OCI-LY7 (cell line): ENCODE measurements around the gene CD6. TPM values are rescaled to one million over a fixed set of nuclear protein-coding genes. Genes with fewer than 3 reads are reported as not detected.
"Not testable (repeated sequence)": the region's sequence is repeated elsewhere in the genome, so short reads cannot be mapped to it uniquely, and the experiment has no call there.

Experiments
- BruUV-seq: library from RNA; stranded (reverse); fragments of 400-500 nt; replicated peaks from 2 replicates; lab custom pipeline; 2021; lab: Mats Ljungman, UMichigan
- CTCF ChIA-PET: fragments of 300-600 bp; sonication (Branson Sonifier 250); formaldehyde crosslinking; loops from one replicate; lab custom pipeline; 2022; ENCODE audit warnings: antibody characterized with exemption; ENCODE audit not compliant: unreplicated experiment; lab: Charles Lee
- POLR2A ChIA-PET: fragments of 300-600 bp; sonication (Branson Sonifier 250); formaldehyde crosslinking; loops from one replicate; lab custom pipeline; 2022; ENCODE audit warnings: antibody characterized with exemption; lab: Charles Lee
- DNase-seq: peaks from one replicate; pipeline ENCODE4 v3.0.0-alpha.2; 2015; ENCODE audit warnings: low spot score
- H2AFZ ChIP-seq: fragments of 200-600 bp; sonication (generic), shearing (Covaris generic); 2 replicates; pipeline ENCODE4 v1.6.1; 2014; ENCODE audit warnings: mild to moderate bottlenecking, antibody characterized with exemption, low read length, moderate library complexity
- H3K27ac ChIP-seq: fragments of 200-600 bp; sonication (generic); 2 replicates; pipeline ENCODE4 v1.5.1; 2014; ENCODE audit warnings: mixed run types, low read depth, mild to moderate bottlenecking, moderate library complexity, low read length, inconsistent platforms; ENCODE audit not compliant: poor library complexity, severe bottlenecking
- H3K36me3 ChIP-seq: fragments of 200-600 bp; sonication (generic); 2 replicates; pipeline ENCODE4 v1.6.1; 2014; ENCODE audit warnings: mild to moderate bottlenecking, antibody characterized with exemption, low read length, moderate library complexity, mixed read lengths; ENCODE audit not compliant: insufficient read depth
- H3K4me1 ChIP-seq: fragments of 200-600 bp; sonication (generic); 2 replicates; pipeline ENCODE4 v1.5.1; 2014; ENCODE audit warnings: mild to moderate bottlenecking, low read length; ENCODE audit not compliant: insufficient read depth, poor library complexity, severe bottlenecking
- H3K4me2 ChIP-seq: fragments of 200-600 bp; sonication (generic); 2 replicates; pipeline ENCODE4 v1.6.1; 2014; ENCODE audit warnings: mild to moderate bottlenecking, low read length
- H3K4me3 ChIP-seq: fragments of 200-600 bp; sonication (generic); 2 replicates; pipeline ENCODE4 v1.5.1; 2014; ENCODE audit warnings: mild to moderate bottlenecking, low read depth, low read length; ENCODE audit not compliant: poor library complexity, severe bottlenecking
- H3K79me2 ChIP-seq: fragments of 200-600 bp; sonication (generic); 2 replicates; pipeline ENCODE4 v1.6.1; 2016; ENCODE audit warnings: low read depth, mild to moderate bottlenecking, low read length, moderate library complexity, mixed read lengths; ENCODE audit not compliant: insufficient read depth
- H3K9me2 ChIP-seq: fragments of 200-600 bp; sonication (generic); 2 replicates; pipeline ENCODE4 v1.6.1; 2016; ENCODE audit warnings: mild to moderate bottlenecking, low read length, mixed read lengths; ENCODE audit not compliant: insufficient read depth
- H3K9me3 ChIP-seq: fragments of 200-600 bp; sonication (generic); 2 replicates; pipeline ENCODE4 v1.6.1; 2014; ENCODE audit warnings: mild to moderate bottlenecking, mixed run types, low read length, mixed read lengths
- H4K20me1 ChIP-seq: fragments of 200-600 bp; sonication (generic); 2 replicates; pipeline ENCODE4 v1.6.1; 2014; ENCODE audit warnings: mild to moderate bottlenecking, antibody characterized with exemption, low read length, moderate library complexity, mixed read lengths; ENCODE audit not compliant: insufficient read depth
- CTCF ChIP-seq: fragments of 200-600 bp; sonication (generic); conservative IDR thresholded peaks from 2 replicates; pipeline ENCODE4 v1.5.1; 2014; ENCODE audit warnings: mild to moderate bottlenecking, antibody characterized with exemption, low read length, moderate library complexity, mixed read lengths
- EZH2phosphoT487 ChIP-seq: fragments of 200-600 bp; sonication (generic); IDR thresholded peaks from 2 replicates; pipeline ENCODE4 v1.6.1; 2018; ENCODE audit warnings: low read depth, borderline replicate concordance, mild to moderate bottlenecking, mixed run types, antibody characterized with exemption, low read length, moderate library complexity, mixed read lengths
- intact Hi-C: fragments of 100-400 bp; cut with micrococcal nuclease; formaldehyde crosslinking; loops from one replicate; pipeline ENCODE4 v1.10.0; 2022; ENCODE audit not compliant: unreplicated experiment
- total RNA-seq, 2 experiments: library from RNA; depleted of rRNA in 1 of 2; stranded (reverse); fragments of >200 nt in 1 of 2; shearing (Covaris generic) in 1 of 2; gene quantifications; 2 replicates each; pipeline ENCODE4 v1.2.3, GENCODE V29; 2014 to 2022

The CD6 gene
- total RNA-seq, 2 experiments from 2014 or later, result not detected

- no TSS peak for BruUV-seq
- Histone ChIP-seq H3K36me3 (no peaks in the 10 kb centered on the region), H3K4me2 (no peak overlapping the region), H3K27ac (no peak overlapping the region), H2AFZ (no peak overlapping the region), H3K9me3 (no peaks in the 10 kb centered on the region), H3K4me1 (no peaks in the 10 kb centered on the region), H3K4me3 (no peak overlapping the region), H3K79me2 (no peaks in the 10 kb centered on the region), H4K20me1 (no peaks in the 10 kb centered on the region), H3K9me2 (no peaks in the 10 kb centered on the region)
- CTCF ChIA-PET, result no interaction called here
- POLR2A ChIA-PET, result no interaction called here
- DNase-seq, result no peak
- intact Hi-C loops, result no loop called here
- TF ChIP-seq CTCF (no peak), EZH2phosphoT487 (no peak)
These were observed 2.2 kb downstream of the CD6 start for GRCh38 chr11:60973699-60974098.

- CTCF ChIA-PET, POLR2A ChIA-PET, H3K4me1 ChIP-seq: not testable (repeated sequence)
These were observed 2.8 kb downstream of the CD6 start for GRCh38 chr11:60974316-60974715.

GRCh38 chr11:60974726-60975125 is 3.2 kb downstream of the CD6 start:
- CTCF ChIA-PET, result no interaction called here
- no peak overlapping the region for H3K4me3 ChIP-seq
- no peak for DNase-seq
- no peaks in the 10 kb centered on the region for H3K36me3 ChIP-seq
- no peaks in the 10 kb centered on the region for H3K79me2 ChIP-seq
- no peak overlapping the region for H3K4me2 ChIP-seq
- no peaks in the 10 kb centered on the region for H3K9me3 ChIP-seq
- no TSS peak for BruUV-seq
- no peak overlapping the region for H2AFZ ChIP-seq
- H3K4me1 ChIP-seq, result no peaks in the 10 kb centered on the region
- intact Hi-C loops, result no loop called here
- H4K20me1 ChIP-seq, result no peaks in the 10 kb centered on the region
- POLR2A ChIA-PET, result no interaction called here
- H3K9me2 ChIP-seq, result no peaks in the 10 kb centered on the region
- TF ChIP-seq CTCF (no peak), EZH2phosphoT487 (no peak)
- no peak overlapping the region for H3K27ac ChIP-seq

More at GRCh38 chr11:60974316-60974715, 2.8 kb downstream of the CD6 start:
- H3K4me3 ChIP-seq, H3K79me2 ChIP-seq, H3K9me2 ChIP-seq, H3K36me3 ChIP-seq, H4K20me1 ChIP-seq, BruUV-seq, H2AFZ ChIP-seq, DNase-seq, H3K4me2 ChIP-seq, intact Hi-C loops, H3K9me3 ChIP-seq, H3K27ac ChIP-seq: not testable (repeated sequence)
